Gastroesophageal sphincter (tissue), 4 donors: ENCODE results near the gene GHITM. TPM values are rescaled to one million over a fixed set of nuclear protein-coding genes. Genes with fewer than 3 reads are reported as not detected.

Experiments used
- ATAC-seq: fragments of 150-250 bp; one replicate; pipeline ENCODE4 v1.9.1; 2016; ENCODE audit warnings: mild to moderate bottlenecking, moderate library complexity
- H3K27ac ChIP-seq, 4 donors: fragments of 200-600 bp; sonication (generic) in 3 of 4; 1 replicate in 3 of 4; 2 replicates in 1 of 4; pipeline ENCODE4 v1.5.1; 2016 to 2019
- H3K27me3 ChIP-seq: fragments of 200-600 bp; sonication (generic); one replicate; pipeline ENCODE4 v1.5.1; 2019
- H3K36me3 ChIP-seq, 2 donors: fragments of 200-600 bp; sonication (generic); one replicate each; pipeline ENCODE4 v1.5.1; 2019; ENCODE audit warnings: control low read depth in 1 of 2
- H3K4me1 ChIP-seq, 3 donors: fragments of 200-600 bp; sonication (generic); 1 replicate in 2 of 3; 2 replicates in 1 of 3; pipeline ENCODE4 v1.5.1; 2016 to 2019; ENCODE audit warnings: control low read depth in 2 of 3
- H3K4me3 ChIP-seq, 2 donors: fragments of 200-600 bp; sonication (generic); one replicate each; pipeline ENCODE4 v1.5.1; 2019; ENCODE audit warnings: mild to moderate bottlenecking in 1 of 2, moderate library complexity in 1 of 2
- H3K9me3 ChIP-seq, 3 donors: fragments of 200-600 bp; sonication (generic); one replicate each; pipeline ENCODE4 v1.5.1; 2017 to 2019; ENCODE audit warnings: control low read depth in 2 of 3
- CTCF ChIP-seq, 4 experiments: fragments of 200-600 bp in 2 of 4; fragments of 450-650 bp in 2 of 4; sonication (generic) in 1 of 4; IDR thresholded peaks; one replicate each; pipeline ENCODE4 v1.5.1; 2017 to 2019; ENCODE audit warnings: antibody characterized with exemption in 4 of 4, mild to moderate bottlenecking in 2 of 4, moderate library complexity in 2 of 4
- EP300 ChIP-seq: sonication (generic); formaldehyde crosslinking; IDR thresholded peaks from one replicate; pipeline ENCODE4 v1.6.1; 2017; ENCODE audit warnings: antibody characterized with exemption, mild to moderate bottlenecking
- POLR2A ChIP-seq, 2 donors: fragments of 450-650 bp; IDR thresholded peaks; one replicate each; pipeline ENCODE4 v1.6.1; 2017; ENCODE audit warnings: antibody characterized with exemption in 2 of 2, mild to moderate bottlenecking in 2 of 2, moderate library complexity in 1 of 2
- POLR2AphosphoS5 ChIP-seq: sonication (generic); formaldehyde crosslinking; IDR thresholded peaks from one replicate; pipeline ENCODE4 v1.6.1; 2017; ENCODE audit warnings: antibody characterized with exemption
- WGBS, 2 donors: methylation state at CpG; one replicate each; pipeline ENCODE4 v1.1.5; 2018; ENCODE audit warnings: low coverage in 1 of 2; 5-methylcytosine and 5-hydroxymethylcytosine counted together
- total RNA-seq, 4 donors: library from RNA; depleted of rRNA; stranded (reverse); fragments of >200 nt; gene quantifications; one replicate each; pipeline ENCODE4 v1.1.0, GENCODE V29; 2016

GHITM gene
- total RNA-seq, 4 donors from 2014 or later: 134 to 230 (median 190) TPM

- no peak for ATAC-seq
Observed at GRCh38 chr10:84135836-84136235, 3.5 kb upstream of the GHITM start.

GRCh38 chr10:84137811-84138210 lies 1.5 kb upstream of the GHITM start:
- H3K36me3 ChIP-seq: peaks cover 0 to 15% of the 10 kb centered on the region in 2 donors
- no peak overlapping the region for H3K4me3 ChIP-seq
- peaks cover 1% of the 10 kb centered on the region for H3K27me3 ChIP-seq
- WGBS, 2 donors: 97 to 100% methylated on average over 1 to 2 of the region's 2 CpGs
- no peaks in the 10 kb centered on the region for H3K9me3 ChIP-seq
- no peak for TF ChIP-seq EP300
- TF ChIP-seq POLR2AphosphoS5: no peak
- TF ChIP-seq CTCF (IDR thresholded peaks at IDR 0.05): no peak
- TF ChIP-seq POLR2A (IDR thresholded peaks at IDR 0.05): no peak
- ATAC-seq: no peak
- H3K27ac ChIP-seq: no peak overlapping the region
- H3K4me1 ChIP-seq: peaks cover 9 to 22% (median 14%) of the 10 kb centered on the region in 3 donors

More at GRCh38 chr10:84135836-84136235, 3.5 kb upstream of the GHITM start:
- Histone ChIP-seq H3K27me3 (peaks cover 11% of the 10 kb centered on the region), H3K27ac (no peak overlapping the region), H3K4me3 (no peak overlapping the region), H3K9me3 (no peaks in the 10 kb centered on the region), H3K4me1 (peaks cover 5 to 9% (median 6%) of the 10 kb centered on the region in 3 donors), H3K36me3 (no peaks in the 10 kb centered on the region)
- TF ChIP-seq POLR2AphosphoS5 (no peak), CTCF (IDR thresholded peaks at IDR 0.05) (no peak), POLR2A (IDR thresholded peaks at IDR 0.05) (no peak)
- 79 to 86% methylated on average over 1 to 2 of the region's 2 CpGs for WGBS, 2 donors

- Histone ChIP-seq H3K36me3 (peaks cover 2 to 22% of the 10 kb centered on the region in 2 donors), H3K4me1 (peaks cover 9 to 22% (median 14%) of the 10 kb centered on the region in 3 donors), H3K27me3 (no peaks in the 10 kb centered on the region), H3K4me3 (peak overlapping the region; percentile 67 to 71), H3K9me3 (no peaks in the 10 kb centered on the region), H3K27ac (peak overlapping the region; percentile 24 to 99 (median 92))
- WGBS, 2 donors: 70 to 75% methylated on average over 7 to 18 of the region's 20 CpGs
- no peak for TF ChIP-seq POLR2AphosphoS5
- peak; percentile 8 for ATAC-seq
Observed at GRCh38 chr10:84138478-84139125, 707 bp upstream of the GHITM start.

GRCh38 chr10:84140036-84140379 lies 699 bp downstream of the GHITM start:
- H3K36me3 ChIP-seq: peaks cover 13 to 37% of the 10 kb centered on the region in 2 donors
- peak overlapping the region; percentile 67 to 71 for H3K4me3 ChIP-seq
- peak overlapping the region; percentile 77 to 99 (median 92) for H3K27ac ChIP-seq
- peaks cover 9 to 22% (median 14%) of the 10 kb centered on the region in 3 donors for H3K4me1 ChIP-seq
- WGBS, 2 donors: 40% methylated on average over 1 of the region's 12 CpGs; no CpG with 5 or more reads in 1 of the 2 donors
- TF ChIP-seq POLR2AphosphoS5: no peak
- no peak for TF ChIP-seq EP300
- no peak for TF ChIP-seq CTCF (IDR thresholded peaks at IDR 0.05)
- TF ChIP-seq POLR2A (IDR thresholded peaks at IDR 0.05): no peak
- H3K27me3 ChIP-seq: no peaks in the 10 kb centered on the region
- H3K9me3 ChIP-seq: no peaks in the 10 kb centered on the region
- no peak for ATAC-seq

- Histone ChIP-seq H3K27me3 (no peaks in the 10 kb centered on the region), H3K9me3 (no peaks in the 10 kb centered on the region), H3K27ac (no peak overlapping the region), H3K36me3 (peaks cover 27 to 100% of the 10 kb centered on the region in 2 donors), H3K4me3 (no peak overlapping the region), H3K4me1 (no peaks in the 10 kb centered on the region)
- ATAC-seq: no peak
- TF ChIP-seq EP300 (no peak), POLR2A (IDR thresholded peaks at IDR 0.05) (no peak), POLR2AphosphoS5 (no peak), CTCF (IDR thresholded peaks at IDR 0.05) (no peak)
Observed at GRCh38 chr10:84147347-84147746, 8.0 kb downstream of the GHITM start.
